B cell (primary cell): Measurements from ENCODE around the gene STX18. TPM values are rescaled to one million over a fixed set of nuclear protein-coding genes. Genes with fewer than 3 reads are reported as not detected.

Experiments
- ATAC-seq: fragments of 200-7000 bp; cut with Tn5 transposase; one replicate; pipeline ENCODE4 v1.10.0; 2021; ENCODE audit warnings: low read depth, mild to moderate bottlenecking, moderate number of reproducible peaks, moderate library complexity
- CTCF ChIA-PET: fragments of 350-600 bp; sonication (Branson Sonifier 250); formaldehyde crosslinking; loops from one replicate; lab custom pipeline; 2021; ENCODE audit warnings: antibody characterized with exemption, inconsistent platforms; lab: Charles Lee
- POLR2A ChIA-PET: fragments of 350-600 bp; sonication (Branson Sonifier 250); formaldehyde crosslinking; loops from one replicate; lab custom pipeline; 2021; ENCODE audit warnings: antibody characterized with exemption; lab: Charles Lee
- DNase-seq: peaks from one replicate; pipeline ENCODE4 v3.0.0; 2013
- H2AFZ ChIP-seq: 2 replicates; pipeline ENCODE4 v1.6.1; 2012; ENCODE audit warnings: mild to moderate bottlenecking, low read depth, low read length; ENCODE audit not compliant: insufficient read depth, poor library complexity, severe bottlenecking
- H3K27ac ChIP-seq, 2 donors: 1 replicate in 1 of 2; 2 replicates in 1 of 2; pipeline ENCODE4 v1.5.1; 2012 to 2013; ENCODE audit warnings: low read length in 2 of 2, mild to moderate bottlenecking in 2 of 2, moderate library complexity in 1 of 2
- H3K27me3 ChIP-seq, 4 experiments: fragments of 200-600 bp in 1 of 4; sonication (generic) in 1 of 4; replicated peaks in 1 of 4; 1 replicate in 2 of 4; 2 replicates in 2 of 4; pipeline versions ENCODE4 v1.6.1 to v1.7.0; 2013 to 2016; ENCODE audit warnings: low read length in 3 of 4, mild to moderate bottlenecking in 2 of 4, mixed read lengths in 1 of 4, moderate library complexity in 1 of 4; ENCODE audit not compliant: insufficient read depth in 4 of 4, control insufficient read depth in 3 of 4; ENCODE audit errors: control extremely low read depth in 1 of 4
- H3K36me3 ChIP-seq, 2 experiments: replicated peaks in 1 of 2; 1 replicate in 1 of 2; 2 replicates in 1 of 2; pipeline versions ENCODE4 v1.6.1 to v1.7.1; 2013; ENCODE audit warnings: low read length in 1 of 2; ENCODE audit not compliant: insufficient read depth in 2 of 2, control insufficient read depth in 1 of 2; ENCODE audit errors: control extremely low read depth in 1 of 2, extremely low read depth in 1 of 2
- H3K4me1 ChIP-seq, 2 donors: fragments of 200-600 bp in 1 of 2; sonication (generic) in 1 of 2; 1 replicate in 1 of 2; 2 replicates in 1 of 2; pipeline versions ENCODE4 v1.5.1 to v1.6.1; 2013 to 2017; ENCODE audit warnings: low read length in 2 of 2; ENCODE audit not compliant: control insufficient read depth in 2 of 2, insufficient read depth in 2 of 2
- H3K4me2 ChIP-seq: replicated peaks from 2 replicates; pipeline ENCODE3; 2012; ENCODE audit warnings: mild to moderate bottlenecking, low read depth, low read length; ENCODE audit not compliant: poor library complexity, severe bottlenecking
- H3K4me3 ChIP-seq, 5 experiments: fragments of 200-600 bp in 1 of 5; sonication (generic) in 1 of 5; 1 replicate in 3 of 5; 2 replicates in 2 of 5; pipeline versions ENCODE4 v1.5.1 to v1.7.0; 2011 to 2016; ENCODE audit warnings: low read length in 4 of 5, mild to moderate bottlenecking in 4 of 5, low read depth in 2 of 5, control low read depth in 1 of 5, moderate library complexity in 1 of 5; ENCODE audit not compliant: insufficient read depth in 1 of 5; ENCODE audit errors: control extremely low read depth in 1 of 5, extremely low read depth in 1 of 5
- H3K79me2 ChIP-seq: fragments of 200-600 bp; sonication (generic); one replicate; pipeline ENCODE4 v1.6.0; 2016; ENCODE audit warnings: low read length; ENCODE audit not compliant: control insufficient read depth, insufficient read depth
- H3K9ac ChIP-seq: fragments of 200-600 bp; sonication (generic); 2 replicates; pipeline ENCODE4 v1.6.1; 2017; ENCODE audit warnings: mild to moderate bottlenecking, low read length, moderate library complexity
- H3K9me3 ChIP-seq, 3 donors: one replicate each; pipeline versions ENCODE4 v1.6.1 to v1.7.1; 2013; ENCODE audit warnings: low read length in 2 of 3; ENCODE audit not compliant: control insufficient read depth in 2 of 3, insufficient read depth in 1 of 3; ENCODE audit errors: control extremely low read depth in 1 of 3
- H4K20me1 ChIP-seq: 2 replicates; pipeline ENCODE4 v1.6.0; 2012; ENCODE audit warnings: mild to moderate bottlenecking, low read length; ENCODE audit not compliant: insufficient read depth, control insufficient read depth, poor library complexity, severe bottlenecking
- H3K27ac Mint-ChIP-seq: one replicate; pipeline ENCODE4 v1.8.0; 2021; ENCODE audit warnings: mixed read lengths
- H3K27me3 Mint-ChIP-seq: one replicate; pipeline ENCODE4 v1.8.0; 2021; ENCODE audit warnings: mixed read lengths
- H3K4me1 Mint-ChIP-seq: one replicate; pipeline ENCODE4 v1.8.0; 2021; ENCODE audit warnings: mixed read lengths
- H3K4me3 Mint-ChIP-seq: one replicate; pipeline ENCODE4 v1.8.0; 2021; ENCODE audit warnings: mixed read lengths
- H3K9me3 Mint-ChIP-seq: one replicate; pipeline ENCODE4 v1.8.0; 2022; ENCODE audit warnings: mixed read lengths; ENCODE audit not compliant: insufficient read depth
- EZH2 ChIP-seq: IDR thresholded peaks from 2 replicates; pipeline ENCODE4 v1.6.1; 2012; ENCODE audit warnings: borderline replicate concordance, low read depth, mild to moderate bottlenecking, moderate library complexity, low read length; ENCODE audit not compliant: insufficient read depth, poor library complexity, severe bottlenecking
- whole genome bisulfite sequencing: methylation state at CpG from one replicate; pipeline ENCODE4 v1.1.5; 2013; ENCODE audit warnings: missing lambda C conversion rate; ENCODE audit not compliant: insufficient coverage; 5-methylcytosine and 5-hydroxymethylcytosine counted together
- intact Hi-C: fragments of 100-400 bp; cut with micrococcal nuclease; formaldehyde crosslinking; loops from one replicate; pipeline ENCODE4 v1.10.0; 2022
- polyA plus RNA-seq: library from polyadenylated mRNA; depleted of rRNA; stranded (reverse); fragments of >200 nt; gene quantifications from 2 replicates; pipeline ENCODE4 v1.2.3, GENCODE V29; 2012
- total RNA-seq, 2 donors: library from RNA; stranded (reverse); fragments of 120-200 nt in 1 of 2; gene quantifications; 1 replicate in 1 of 2; 2 replicates in 1 of 2; pipeline versions ENCODE4 v1.2.3 to v1.2.4, GENCODE V29; 2013 to 2022
- TF ChIP-seq, protein P1 (sequence below): fragments of 200-600 bp; IDR thresholded peaks from one replicate; pipeline ENCODE4 v1.8.0; 2022; ENCODE audit warnings: antibody characterized with exemption, mild to moderate bottlenecking

STX18 gene
- total and polyA plus RNA-seq, 2 donors (not counting 1 experiment from before 2014, with no cell fraction given): 20.3 to 33.6 TPM

DNA sequence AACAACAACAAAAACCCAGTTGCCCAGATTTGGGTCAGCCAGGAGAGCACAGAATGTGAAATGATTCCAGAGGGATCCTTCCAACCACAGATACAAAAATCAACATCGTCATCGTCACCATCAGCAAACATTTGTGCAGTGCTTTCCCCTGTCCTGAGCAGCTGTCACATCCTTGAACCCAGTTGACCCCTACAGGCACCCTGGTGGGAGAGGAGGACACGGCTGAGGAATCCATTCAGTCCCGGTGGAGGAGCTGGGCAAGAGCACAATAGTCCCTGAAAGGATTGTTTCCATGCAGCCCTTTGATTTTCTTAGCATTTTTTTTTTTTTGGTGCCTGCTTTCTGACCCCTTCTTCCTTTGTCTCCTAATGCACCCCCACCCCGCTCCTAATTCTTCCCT is 37.1 kb upstream of the STX18 start:
- Histone ChIP-seq H3K4me3 (no peak overlapping the region), H3K27ac (no peak overlapping the region), H3K79me2 (no peaks in the 10 kb centered on the region), H3K36me3 (no peaks in the 10 kb centered on the region), H3K4me2 (no peak overlapping the region), H3K4me1 (peaks cover 11 to 12% of the 10 kb centered on the region in 2 donors), H3K9ac (no peak overlapping the region), H3K27me3 (no peaks in the 10 kb centered on the region), H2AFZ (no peak overlapping the region), H4K20me1 (no peaks in the 10 kb centered on the region), H3K9me3 (no peaks in the 10 kb centered on the region)
- Mint-ChIP-seq H3K27ac (no peak overlapping the region), H3K9me3 (no peaks in the 10 kb centered on the region), H3K4me3 (no peak overlapping the region), H3K27me3 (no peaks in the 10 kb centered on the region), H3K4me1 (peaks cover 16% of the 10 kb centered on the region)
- CTCF ChIA-PET: no interaction called here
- ATAC-seq: no peak
- WGBS: 96% methylated on average over 3 of the region's 5 CpGs
- POLR2A ChIA-PET: no interaction called here
- intact Hi-C loops: no loop called here
- TF ChIP-seq, protein P1, sequence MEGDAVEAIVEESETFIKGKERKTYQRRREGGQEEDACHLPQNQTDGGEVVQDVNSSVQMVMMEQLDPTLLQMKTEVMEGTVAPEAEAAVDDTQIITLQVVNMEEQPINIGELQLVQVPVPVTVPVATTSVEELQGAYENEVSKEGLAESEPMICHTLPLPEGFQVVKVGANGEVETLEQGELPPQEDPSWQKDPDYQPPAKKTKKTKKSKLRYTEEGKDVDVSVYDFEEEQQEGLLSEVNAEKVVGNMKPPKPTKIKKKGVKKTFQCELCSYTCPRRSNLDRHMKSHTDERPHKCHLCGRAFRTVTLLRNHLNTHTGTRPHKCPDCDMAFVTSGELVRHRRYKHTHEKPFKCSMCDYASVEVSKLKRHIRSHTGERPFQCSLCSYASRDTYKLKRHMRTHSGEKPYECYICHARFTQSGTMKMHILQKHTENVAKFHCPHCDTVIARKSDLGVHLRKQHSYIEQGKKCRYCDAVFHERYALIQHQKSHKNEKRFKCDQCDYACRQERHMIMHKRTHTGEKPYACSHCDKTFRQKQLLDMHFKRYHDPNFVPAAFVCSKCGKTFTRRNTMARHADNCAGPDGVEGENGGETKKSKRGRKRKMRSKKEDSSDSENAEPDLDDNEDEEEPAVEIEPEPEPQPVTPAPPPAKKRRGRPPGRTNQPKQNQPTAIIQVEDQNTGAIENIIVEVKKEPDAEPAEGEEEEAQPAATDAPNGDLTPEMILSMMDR: no peak
- no peak for TF ChIP-seq EZH2
- no peak for DNase-seq

DNA sequence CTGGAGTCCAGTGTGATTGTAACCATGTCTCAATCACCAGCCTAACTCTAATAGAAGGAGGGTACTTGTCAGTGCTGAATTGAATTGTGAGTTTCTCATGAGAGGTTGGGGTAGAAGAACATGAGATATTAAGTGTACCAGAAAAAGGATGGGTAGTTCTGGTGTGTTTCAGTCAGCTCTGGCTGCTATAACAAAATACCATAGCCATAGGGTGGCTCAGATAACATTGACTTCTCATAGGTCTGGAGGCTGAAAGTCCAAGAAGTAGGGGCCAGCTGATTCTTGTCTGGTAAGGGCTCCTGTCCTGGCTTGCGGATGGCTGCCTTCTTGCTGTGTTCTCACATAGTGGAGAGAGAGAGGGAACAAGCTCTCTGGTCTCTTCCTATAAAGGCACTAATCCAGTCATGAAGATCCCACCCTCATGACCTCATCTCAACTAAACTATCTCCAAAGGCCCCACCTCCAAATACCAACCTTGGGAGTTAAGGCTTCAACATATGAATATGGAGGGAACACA is 35.6 kb upstream of the STX18 start:
- Histone ChIP-seq H3K4me2 (no peak overlapping the region), H4K20me1 (no peaks in the 10 kb centered on the region), H3K9ac (no peak overlapping the region), H3K4me3 (no peak overlapping the region), H3K27me3 (no peaks in the 10 kb centered on the region), H3K36me3 (no peaks in the 10 kb centered on the region), H3K79me2 (no peaks in the 10 kb centered on the region), H3K27ac (no peak overlapping the region), H3K9me3 (no peaks in the 10 kb centered on the region), H2AFZ (no peak overlapping the region), H3K4me1 (peaks cover 11 to 12% of the 10 kb centered on the region in 2 donors)
- ChIA-PET POLR2A (no interaction called here), CTCF (no interaction called here)
- ATAC-seq (no peak), DNase-seq (no peak)
- no peaks in the 10 kb centered on the region for H3K27me3 Mint-ChIP-seq
- H3K27ac Mint-ChIP-seq: no peak overlapping the region
- no peaks in the 10 kb centered on the region for H3K9me3 Mint-ChIP-seq
- WGBS: no CpG with 5 or more reads among the region's 1 CpG
- peaks cover 16% of the 10 kb centered on the region for H3K4me1 Mint-ChIP-seq
- intact Hi-C loops: no loop called here
- TF ChIP-seq, protein P1: no peak
- no peak for TF ChIP-seq EZH2
- H3K4me3 Mint-ChIP-seq: no peak overlapping the region
